Mesenchymal stem cell (in vitro differentiated cells and primary cell): Measurements from ENCODE around the gene WSCD2. TPM values are rescaled to one million over a fixed set of nuclear protein-coding genes. Genes with fewer than 3 reads are reported as not detected.

Experiments
- DNase-seq: peaks from one replicate; pipeline ENCODE4 v3.0.0-alpha.2; 2013
- H2AFZ ChIP-seq: one replicate; pipeline ENCODE4 v1.6.1; 2013; ENCODE audit warnings: low read depth, mild to moderate bottlenecking, control low read depth, inconsistent platforms, low read length, moderate library complexity
- H2AK5ac ChIP-seq: 2 replicates; pipeline ENCODE4 v1.6.1; 2013; ENCODE audit warnings: low read length, moderate library complexity, mild to moderate bottlenecking, inconsistent platforms; ENCODE audit not compliant: severe bottlenecking
- H2BK120ac ChIP-seq: one replicate; pipeline ENCODE4 v1.6.1; 2013; ENCODE audit warnings: low read depth, mild to moderate bottlenecking, inconsistent platforms, low read length, moderate library complexity
- H2BK12ac ChIP-seq, 2 experiments: one replicate each; pipeline ENCODE4 v1.6.1; 2013; ENCODE audit warnings: inconsistent platforms in 2 of 2, low read length in 2 of 2, mild to moderate bottlenecking in 2 of 2, moderate library complexity in 2 of 2, control low read depth in 1 of 2
- H2BK15ac ChIP-seq: one replicate; pipeline ENCODE4 v1.6.1; 2013; ENCODE audit warnings: mild to moderate bottlenecking, low read depth, inconsistent platforms; ENCODE audit not compliant: poor library complexity, severe bottlenecking
- H2BK5ac ChIP-seq: 2 replicates; pipeline ENCODE4 v1.6.1; 2013; ENCODE audit warnings: low read depth, mild to moderate bottlenecking, low read length, control low read depth, inconsistent platforms; ENCODE audit not compliant: poor library complexity, severe bottlenecking
- H3K14ac ChIP-seq, 2 experiments: one replicate each; pipeline ENCODE4 v1.6.1; 2013; ENCODE audit warnings: inconsistent platforms in 2 of 2, low read length in 2 of 2, control low read depth in 1 of 2, mild to moderate bottlenecking in 1 of 2, moderate library complexity in 1 of 2
- H3K18ac ChIP-seq, 2 experiments: one replicate each; pipeline ENCODE4 v1.6.1; 2013; ENCODE audit warnings: inconsistent platforms in 2 of 2, low read length in 2 of 2, control low read depth in 1 of 2, low read depth in 1 of 2, mild to moderate bottlenecking in 1 of 2
- H3K23ac ChIP-seq, 2 experiments: one replicate each; pipeline ENCODE4 v1.6.1; 2013; ENCODE audit warnings: inconsistent platforms in 2 of 2, low read length in 2 of 2, mild to moderate bottlenecking in 2 of 2, moderate library complexity in 2 of 2, control low read depth in 1 of 2
- H3K27ac ChIP-seq: 2 replicates; pipeline ENCODE4 v1.5.1; 2013; ENCODE audit warnings: mild to moderate bottlenecking, moderate library complexity, low read length, control low read depth, inconsistent platforms; ENCODE audit not compliant: poor library complexity, severe bottlenecking
- H3K27me3 ChIP-seq, 2 experiments: 2 replicates each; pipeline versions ENCODE4 v1.6.1 to v1.7.0; 2013; ENCODE audit warnings: low read length in 2 of 2, mild to moderate bottlenecking in 2 of 2, moderate library complexity in 2 of 2, control low read depth in 1 of 2, inconsistent platforms in 1 of 2; ENCODE audit not compliant: control insufficient read depth in 1 of 2, insufficient read depth in 1 of 2
- H3K36me3 ChIP-seq, 2 experiments: 2 replicates each; pipeline versions ENCODE4 v1.6.1 to v1.7.0; 2013; ENCODE audit warnings: low read length in 2 of 2, control low read depth in 1 of 2, inconsistent platforms in 1 of 2, low read depth in 1 of 2, mild to moderate bottlenecking in 1 of 2; ENCODE audit not compliant: insufficient read depth in 2 of 2, control insufficient read depth in 1 of 2
- H3K4ac ChIP-seq, 2 experiments: one replicate each; pipeline ENCODE4 v1.6.1; 2013; ENCODE audit warnings: inconsistent platforms in 2 of 2, low read length in 2 of 2, mild to moderate bottlenecking in 2 of 2, moderate library complexity in 2 of 2, control low read depth in 1 of 2, low read depth in 1 of 2
- H3K4me1 ChIP-seq: 2 replicates; pipeline ENCODE4 v1.6.1; 2013; ENCODE audit warnings: low read depth, low read length, control low read depth; ENCODE audit not compliant: control insufficient read depth, insufficient read depth
- H3K4me2 ChIP-seq: 2 replicates; pipeline ENCODE4 v1.6.1; 2013; ENCODE audit warnings: low read length, mild to moderate bottlenecking, inconsistent platforms; ENCODE audit not compliant: poor library complexity, severe bottlenecking
- H3K4me3 ChIP-seq, 2 experiments: 2 replicates each; pipeline versions ENCODE4 v1.5.1 to v1.7.0; 2013; ENCODE audit warnings: low read length in 2 of 2, mild to moderate bottlenecking in 2 of 2, control low read depth in 1 of 2, low read depth in 1 of 2; ENCODE audit not compliant: insufficient read depth in 1 of 2
- H3K79me1 ChIP-seq: replicated peaks from 2 replicates; pipeline ENCODE4 v1.6.1; 2013; ENCODE audit warnings: mild to moderate bottlenecking, control low read depth, low read length, inconsistent platforms; ENCODE audit not compliant: poor library complexity, severe bottlenecking
- H3K9ac ChIP-seq: 2 replicates; pipeline ENCODE4 v1.7.0; 2013; ENCODE audit warnings: mild to moderate bottlenecking, low read length, moderate library complexity
- H3K9me3 ChIP-seq: 2 replicates; pipeline ENCODE4 v1.7.0; 2013; ENCODE audit warnings: mild to moderate bottlenecking, low read length; ENCODE audit not compliant: control insufficient read depth
- H4K8ac ChIP-seq: one replicate; pipeline ENCODE4 v1.6.1; 2013; ENCODE audit warnings: inconsistent platforms, mild to moderate bottlenecking, low read length, moderate library complexity
- H4K91ac ChIP-seq: one replicate; pipeline ENCODE4 v1.6.1; 2013; ENCODE audit warnings: mild to moderate bottlenecking, low read length, inconsistent platforms
- WGBS: methylation state at CpG from one replicate; pipeline ENCODE4 v1.1.7; 2013; ENCODE audit warnings: mixed read lengths; 5-methylcytosine and 5-hydroxymethylcytosine counted together
- polyA plus RNA-seq, 2 experiments: library from polyadenylated mRNA; stranded (reverse); fragments of 200-250 nt; gene quantifications; one replicate each; pipeline ENCODE4 v1.2.3, GENCODE V29; 2013

WSCD2 gene
- polyA plus RNA-seq (2013, experiment 1 of 2) = not detected
- not detected for polyA plus RNA-seq (2013, experiment 2 of 2)

DNA sequence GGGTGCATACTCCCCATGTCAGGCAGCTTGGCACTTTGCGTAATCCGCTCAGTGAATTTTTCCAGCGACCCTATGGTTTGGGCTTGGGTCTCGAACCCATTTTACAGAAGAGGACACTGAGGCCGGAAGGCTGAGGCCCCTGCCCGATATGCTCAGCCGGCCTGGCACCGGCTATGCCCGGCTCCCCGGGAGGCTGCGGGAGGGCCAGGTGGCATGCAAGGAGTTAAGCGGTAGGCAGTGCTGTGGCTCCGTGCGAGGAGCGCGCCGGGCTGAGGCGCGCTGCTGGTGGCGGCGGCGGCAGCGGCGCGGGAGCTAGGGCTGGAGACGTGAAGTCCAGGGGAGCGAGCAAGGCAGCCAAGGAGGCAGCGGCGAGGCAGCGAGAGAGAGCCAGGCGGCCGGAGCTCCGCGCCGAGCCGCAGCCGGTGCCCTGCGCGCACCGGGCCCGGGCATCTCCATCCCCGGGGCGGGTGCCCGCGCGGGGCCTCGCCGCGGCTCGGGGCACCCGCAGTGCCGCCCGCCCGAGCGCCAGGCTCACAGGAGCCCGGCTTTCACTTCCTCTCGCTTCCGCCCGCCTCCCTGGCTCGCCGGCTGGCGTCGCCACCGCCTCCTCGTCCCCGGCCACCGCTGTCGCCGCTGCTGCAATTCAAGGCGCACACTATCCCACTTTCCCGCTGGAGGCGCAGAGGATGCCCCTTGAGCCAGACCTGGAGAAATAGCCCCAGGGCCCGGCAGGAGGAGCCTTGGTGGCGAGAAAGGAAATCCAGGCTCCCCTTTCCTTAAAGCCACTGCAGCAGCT is at the start of gene WSCD2:
Gene WSCD2 (plus strand): TSS at position 272 of the 796 bp plus-strand sequence. CDS start 66,545 bp downstream, outside the sequence.
- Histone ChIP-seq H3K4me2 (peak within 1 kb of the TSS; percentile 54), H2BK5ac (no peak within 1 kb of the TSS), H3K36me3 (no peaks in the 10 kb centered on the region), H3K23ac (no peak within 1 kb of the TSS), H4K91ac (no peak within 1 kb of the TSS), H3K4ac (no peak within 1 kb of the TSS), H2BK15ac (no peak within 1 kb of the TSS), H3K4me1 (peaks cover 7% of the 10 kb centered on the region), H2AFZ (no peak within 1 kb of the TSS), H3K9me3 (no peaks in the 10 kb centered on the region), H3K4me3 (peak within 1 kb of the TSS; percentile 16 to 63), H4K8ac (no peak within 1 kb of the TSS), H2BK120ac (no peak within 1 kb of the TSS), H3K9ac (no peak within 1 kb of the TSS), H3K79me1 (no peaks in the 10 kb centered on the region), H2BK12ac (no peak within 1 kb of the TSS), H3K14ac (no peak within 1 kb of the TSS), H3K27me3 (peaks cover 43 to 84% of the 10 kb centered on the region in 2 experiments), H3K18ac (no peak within 1 kb of the TSS), H2AK5ac (no peak within 1 kb of the TSS), H3K27ac (no peak within 1 kb of the TSS)
- WGBS = 4% methylated on average over 64 of the region's 74 CpGs
- peak; percentile 0 for DNase-seq

DNA sequence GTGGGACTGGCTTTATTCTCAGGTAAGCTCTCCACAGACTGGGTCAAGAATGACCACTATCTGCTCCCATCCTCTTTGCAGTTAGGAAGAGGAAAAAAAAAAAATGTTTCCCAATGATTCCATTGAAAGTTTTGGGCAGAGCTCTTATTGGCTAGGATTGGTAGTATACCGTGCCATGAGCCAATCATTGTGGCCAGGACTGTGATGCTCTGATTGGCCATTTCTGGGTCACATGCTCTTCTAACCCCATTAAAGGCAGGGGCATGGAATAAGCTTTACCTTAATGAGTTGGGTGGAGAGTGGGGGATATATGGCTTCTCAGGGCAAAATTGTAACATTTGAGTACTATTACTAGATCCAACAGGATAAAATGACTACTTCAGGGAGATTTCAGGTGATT is 49.4 kb upstream of the WSCD2 start:
- Histone ChIP-seq H3K27ac (no peak overlapping the region), H3K79me1 (no peaks in the 10 kb centered on the region), H3K36me3 (no peaks in the 10 kb centered on the region), H3K4me1 (no peaks in the 10 kb centered on the region), H2BK120ac (no peak overlapping the region), H2BK12ac (no peak overlapping the region), H3K23ac (no peak overlapping the region), H3K4me2 (no peak overlapping the region), H3K27me3 (peaks cover 0 to 14% of the 10 kb centered on the region in 2 experiments), H3K9ac (no peak overlapping the region), H3K4me3 (no peak overlapping the region), H2AK5ac (no peak overlapping the region), H2BK5ac (no peak overlapping the region), H3K9me3 (peaks cover 5% of the 10 kb centered on the region), H3K4ac (no peak overlapping the region), H4K8ac (no peak overlapping the region), H2AFZ (no peak overlapping the region), H2BK15ac (no peak overlapping the region), H3K14ac (no peak overlapping the region), H4K91ac (no peak overlapping the region), H3K18ac (no peak overlapping the region)
- WGBS = 76% methylated on average over 1 of the region's 1 CpG
- DNase-seq = no peak

DNA sequence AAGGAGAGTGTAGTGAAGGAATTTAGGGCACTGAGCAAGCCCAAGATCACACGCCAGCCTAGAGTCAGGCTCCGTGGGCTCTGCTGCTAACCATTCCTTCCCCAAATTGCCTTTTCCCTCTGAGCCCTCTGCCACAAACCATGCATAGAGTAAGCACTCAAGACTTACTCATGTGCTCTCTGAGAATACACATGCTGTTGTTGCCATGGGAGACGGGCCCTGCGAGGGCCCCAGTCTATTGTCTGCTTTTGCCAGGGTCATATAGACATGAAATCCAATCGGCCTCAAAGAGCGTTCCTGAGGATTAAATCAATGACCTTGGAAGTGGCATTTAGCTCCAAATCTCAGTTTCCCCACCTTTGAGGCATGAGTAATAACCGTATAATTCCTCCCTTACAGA is 48.7 kb upstream of the WSCD2 start:
- Histone ChIP-seq H3K9ac (no peak overlapping the region), H3K9me3 (peaks cover 5% of the 10 kb centered on the region), H3K18ac (no peak overlapping the region), H3K36me3 (no peaks in the 10 kb centered on the region), H2BK120ac (no peak overlapping the region), H3K4me1 (no peaks in the 10 kb centered on the region), H3K4me3 (no peak overlapping the region), H3K14ac (no peak overlapping the region), H4K8ac (no peak overlapping the region), H3K23ac (no peak overlapping the region), H2AFZ (no peak overlapping the region), H2BK15ac (no peak overlapping the region), H2BK5ac (no peak overlapping the region), H2BK12ac (no peak overlapping the region), H3K4ac (no peak overlapping the region), H3K27me3 (peaks cover 0 to 14% of the 10 kb centered on the region in 2 experiments), H3K79me1 (no peaks in the 10 kb centered on the region), H3K27ac (no peak overlapping the region), H3K4me2 (no peak overlapping the region), H4K91ac (no peak overlapping the region), H2AK5ac (no peak overlapping the region)
- 75% methylated on average over 6 of the region's 7 CpGs for WGBS
- DNase-seq = no peak

DNA sequence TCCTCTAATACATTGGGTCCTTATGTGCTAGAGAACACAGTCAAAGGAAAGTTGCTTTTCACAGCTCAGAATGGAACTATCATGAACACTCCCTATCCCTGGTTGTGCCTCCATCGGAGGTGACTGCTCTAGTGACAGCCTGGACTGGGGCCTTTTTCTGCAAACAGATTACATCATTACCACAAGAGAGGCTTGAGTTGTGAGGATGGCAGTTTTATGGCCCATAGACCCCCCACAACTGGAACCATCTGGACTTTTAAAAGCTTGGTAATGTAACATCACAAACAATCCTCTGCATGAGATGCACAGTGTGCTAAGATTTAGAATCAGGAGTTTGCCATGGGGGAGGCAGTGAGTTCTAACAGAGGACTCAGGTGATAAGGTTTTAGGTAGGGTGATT is 46.6 kb upstream of the WSCD2 start:
- DNase-seq = no peak
- H2BK5ac ChIP-seq = no peak overlapping the region

More for the DNA sequence above, 46.6 kb upstream of the WSCD2 start:
- H3K27me3 ChIP-seq = peaks cover 0 to 4% of the 10 kb centered on the region in 2 experiments
- no peak overlapping the region for H2BK15ac ChIP-seq
- H3K36me3 ChIP-seq = no peaks in the 10 kb centered on the region
- no peaks in the 10 kb centered on the region for H3K79me1 ChIP-seq
- no peak overlapping the region for H2AFZ ChIP-seq
- no peak overlapping the region for H3K23ac ChIP-seq
- no peak overlapping the region for H3K4ac ChIP-seq
- no peak overlapping the region for H3K18ac ChIP-seq
- no peak overlapping the region for H2BK120ac ChIP-seq
- no peak overlapping the region for H4K91ac ChIP-seq
- 83% methylated on average over 1 of the region's 1 CpG for WGBS
- no peak overlapping the region for H3K14ac ChIP-seq
- no peaks in the 10 kb centered on the region for H3K4me1 ChIP-seq
- H2BK12ac ChIP-seq = no peak overlapping the region
- H3K4me3 ChIP-seq = no peak overlapping the region
- no peak overlapping the region for H3K9ac ChIP-seq
- H3K4me2 ChIP-seq = no peak overlapping the region
- H3K9me3 ChIP-seq = peaks cover 8% of the 10 kb centered on the region
- no peak overlapping the region for H3K27ac ChIP-seq
- no peak overlapping the region for H2AK5ac ChIP-seq
- H4K8ac ChIP-seq = no peak overlapping the region
